Measurements from ENCODE around the gene BMPR1A.

The BMPR1A gene

GRCh38 chr10:86846088-86846487, 89.7 kb downstream of the BMPR1A start:
- Histone ChIP-seq H3K4me2 (ENCODE audit: low read length) (no peak overlapping the region), H3K23ac (ENCODE audit: low read length) (peak overlapping the region; percentile 19), H2BK5ac (ENCODE audit: low read length) (no peak overlapping the region), H4K8ac (ENCODE audit: low read depth, low read length) (no peak overlapping the region), H3K56ac (ENCODE audit: low read length) (no peak overlapping the region), H3K4me3 (ENCODE audit: low read length) (no peak overlapping the region), H3K4me1 (ENCODE audit: control insufficient read depth, low read depth, low read length) (peaks cover 10% of the 10 kb centered on the region), H3K4ac (ENCODE audit: low read depth, low read length) (no peak overlapping the region), H3K79me2 (ENCODE audit: control insufficient read depth, insufficient read depth, low read length) (peaks cover 41% of the 10 kb centered on the region), H3K27ac (ENCODE audit: low read depth, low read length) (no peak overlapping the region), H3K36me3 (ENCODE audit: control insufficient read depth, insufficient read depth, low read length) (no peaks in the 10 kb centered on the region), H2AK5ac (ENCODE audit: low read length) (no peak overlapping the region), H3K18ac (ENCODE audit: low read length) (no peak overlapping the region), H3K79me1 (ENCODE audit: low read length) (peaks cover 26% of the 10 kb centered on the region), H2BK15ac (replicated peaks; ENCODE audit: low read depth) (no peak overlapping the region), H4K5ac (ENCODE audit: low read length) (no peak overlapping the region), H3K27me3 (ENCODE audit: insufficient read depth, low read length, poor library complexity) (no peaks in the 10 kb centered on the region), H2BK120ac (ENCODE audit: low read depth, low read length) (no peak overlapping the region), H3K9ac (ENCODE audit: low read length) (no peak overlapping the region)
- WGBS (ENCODE audit: extremely low coverage, insufficient coverage, low lambda C conversion rate), result no CpG with 5 or more reads among the region's 3 CpGs
- no peak for DNase-seq

- H2AK5ac ChIP-seq (ENCODE audit: low read length), result no peak overlapping the region
- H3K36me3 ChIP-seq (ENCODE audit: control insufficient read depth, insufficient read depth, low read length), result no peaks in the 10 kb centered on the region
- H3K4me1 ChIP-seq (ENCODE audit: control insufficient read depth, low read depth, low read length), result peaks cover 5% of the 10 kb centered on the region
- H3K4me3 ChIP-seq (ENCODE audit: low read length), result no peak overlapping the region
- no peak overlapping the region for H2BK5ac ChIP-seq (ENCODE audit: low read length)
- no peak overlapping the region for H4K8ac ChIP-seq (ENCODE audit: low read depth, low read length)
- DNase-seq, result no peak
- H3K27ac ChIP-seq (ENCODE audit: low read depth, low read length), result no peak overlapping the region
- no peak overlapping the region for H3K4me2 ChIP-seq (ENCODE audit: low read length)
- H3K79me1 ChIP-seq (ENCODE audit: low read length), result peaks cover 17% of the 10 kb centered on the region
- H2BK15ac ChIP-seq (replicated peaks; ENCODE audit: low read depth), result no peak overlapping the region
- H3K23ac ChIP-seq (ENCODE audit: low read length), result no peak overlapping the region
- H3K4ac ChIP-seq (ENCODE audit: low read depth, low read length), result no peak overlapping the region
- H3K27me3 ChIP-seq (ENCODE audit: insufficient read depth, low read length, poor library complexity), result no peaks in the 10 kb centered on the region
- no peak overlapping the region for H3K56ac ChIP-seq (ENCODE audit: low read length)
- H3K79me2 ChIP-seq (ENCODE audit: control insufficient read depth, insufficient read depth, low read length), result peaks cover 23% of the 10 kb centered on the region
- H2BK120ac ChIP-seq (ENCODE audit: low read depth, low read length), result no peak overlapping the region
- H3K9ac ChIP-seq (ENCODE audit: low read length), result no peak overlapping the region
- H3K18ac ChIP-seq (ENCODE audit: low read length), result no peak overlapping the region
- H4K5ac ChIP-seq (ENCODE audit: low read length), result no peak overlapping the region
These were observed 92.3 kb downstream of the BMPR1A start for GRCh38 chr10:86848747-86849146.

GRCh38 chr10:86849181-86849894, 92.9 kb downstream of the BMPR1A start:
- Histone ChIP-seq H4K5ac (ENCODE audit: low read length) (no peak overlapping the region), H3K27me3 (ENCODE audit: insufficient read depth, low read length, poor library complexity) (no peaks in the 10 kb centered on the region), H3K56ac (ENCODE audit: low read length) (no peak overlapping the region), H2BK15ac (replicated peaks; ENCODE audit: low read depth) (no peak overlapping the region), H3K9ac (ENCODE audit: low read length) (no peak overlapping the region), H3K79me2 (ENCODE audit: control insufficient read depth, insufficient read depth, low read length) (peaks cover 22% of the 10 kb centered on the region), H3K4me2 (ENCODE audit: low read length) (no peak overlapping the region), H3K4me1 (ENCODE audit: control insufficient read depth, low read depth, low read length) (peaks cover 5% of the 10 kb centered on the region), H3K23ac (ENCODE audit: low read length) (no peak overlapping the region), H3K4ac (ENCODE audit: low read depth, low read length) (no peak overlapping the region), H4K8ac (ENCODE audit: low read depth, low read length) (no peak overlapping the region), H2BK5ac (ENCODE audit: low read length) (no peak overlapping the region), H2BK120ac (ENCODE audit: low read depth, low read length) (no peak overlapping the region), H2AK5ac (ENCODE audit: low read length) (no peak overlapping the region), H3K18ac (ENCODE audit: low read length) (no peak overlapping the region), H3K27ac (ENCODE audit: low read depth, low read length) (no peak overlapping the region), H3K4me3 (ENCODE audit: low read length) (no peak overlapping the region), H3K79me1 (ENCODE audit: low read length) (peaks cover 16% of the 10 kb centered on the region), H3K36me3 (ENCODE audit: control insufficient read depth, insufficient read depth, low read length) (no peaks in the 10 kb centered on the region)
- no peak for DNase-seq
- whole genome bisulfite sequencing (ENCODE audit: extremely low coverage, insufficient coverage, low lambda C conversion rate), result no CpG with 5 or more reads among the region's 4 CpGs

- Histone ChIP-seq H3K79me2 (ENCODE audit: control insufficient read depth, insufficient read depth, low read length) (peaks cover 15% of the 10 kb centered on the region), H4K8ac (ENCODE audit: low read depth, low read length) (no peak overlapping the region), H2AK5ac (ENCODE audit: low read length) (no peak overlapping the region), H3K4me1 (ENCODE audit: control insufficient read depth, low read depth, low read length) (peaks cover 5% of the 10 kb centered on the region), H2BK5ac (ENCODE audit: low read length) (no peak overlapping the region), H3K4me3 (ENCODE audit: low read length) (no peak overlapping the region), H3K56ac (ENCODE audit: low read length) (no peak overlapping the region), H3K36me3 (ENCODE audit: control insufficient read depth, insufficient read depth, low read length) (no peaks in the 10 kb centered on the region), H3K4ac (ENCODE audit: low read depth, low read length) (no peak overlapping the region), H3K27me3 (ENCODE audit: insufficient read depth, low read length, poor library complexity) (no peaks in the 10 kb centered on the region), H3K4me2 (ENCODE audit: low read length) (no peak overlapping the region), H2BK15ac (replicated peaks; ENCODE audit: low read depth) (no peak overlapping the region), H3K18ac (ENCODE audit: low read length) (peak overlapping the region; percentile 34), H2BK120ac (ENCODE audit: low read depth, low read length) (no peak overlapping the region), H4K5ac (ENCODE audit: low read length) (no peak overlapping the region), H3K23ac (ENCODE audit: low read length) (no peak overlapping the region), H3K79me1 (ENCODE audit: low read length) (peaks cover 11% of the 10 kb centered on the region), H3K9ac (ENCODE audit: low read length) (no peak overlapping the region), H3K27ac (ENCODE audit: low read depth, low read length) (no peak overlapping the region)
- no peak for DNase-seq
- no CpG with 5 or more reads among the region's 1 CpG for WGBS (ENCODE audit: extremely low coverage, insufficient coverage, low lambda C conversion rate)
These were observed 94.1 kb downstream of the BMPR1A start for GRCh38 chr10:86850481-86850880.

GRCh38 chr10:86851328-86852207, 95.1 kb downstream of the BMPR1A start:
- H3K18ac ChIP-seq (ENCODE audit: low read length), result no peak overlapping the region
- no peak overlapping the region for H3K27ac ChIP-seq (ENCODE audit: low read depth, low read length)
- 100% methylated on average over 3 of the region's 11 CpGs for WGBS (ENCODE audit: extremely low coverage, insufficient coverage, low lambda C conversion rate)
- no peak overlapping the region for H3K9ac ChIP-seq (ENCODE audit: low read length)
- H4K8ac ChIP-seq (ENCODE audit: low read depth, low read length), result no peak overlapping the region
- H2BK120ac ChIP-seq (ENCODE audit: low read depth, low read length), result no peak overlapping the region
- no peaks in the 10 kb centered on the region for H3K36me3 ChIP-seq (ENCODE audit: control insufficient read depth, insufficient read depth, low read length)
- peaks cover 9% of the 10 kb centered on the region for H3K4me1 ChIP-seq (ENCODE audit: control insufficient read depth, low read depth, low read length)
- no peak overlapping the region for H3K56ac ChIP-seq (ENCODE audit: low read length)
- no peak overlapping the region for H4K5ac ChIP-seq (ENCODE audit: low read length)
- H2AK5ac ChIP-seq (ENCODE audit: low read length), result no peak overlapping the region
- H3K79me2 ChIP-seq (ENCODE audit: control insufficient read depth, insufficient read depth, low read length), result peaks cover 11% of the 10 kb centered on the region
- H3K23ac ChIP-seq (ENCODE audit: low read length), result no peak overlapping the region
- no peak overlapping the region for H2BK5ac ChIP-seq (ENCODE audit: low read length)
- H3K4ac ChIP-seq (ENCODE audit: low read depth, low read length), result no peak overlapping the region
- H2BK15ac ChIP-seq (replicated peaks; ENCODE audit: low read depth), result no peak overlapping the region
- H3K79me1 ChIP-seq (ENCODE audit: low read length), result peaks cover 9% of the 10 kb centered on the region
- H3K4me3 ChIP-seq (ENCODE audit: low read length), result no peak overlapping the region
- H3K27me3 ChIP-seq (ENCODE audit: insufficient read depth, low read length, poor library complexity), result no peaks in the 10 kb centered on the region
- H3K4me2 ChIP-seq (ENCODE audit: low read length), result no peak overlapping the region
- no peak for DNase-seq
